Measurements from ENCODE around the gene C1QTNF1.
A peak's percentile ranks its signal among the peaks of the same experiment; 100 is the strongest.

The C1QTNF1 gene

GRCh38 chr17:79023886-79024771, at the start of gene C1QTNF1:
Gene C1QTNF1, plus strand, starts transcription at chr17:79024169. Its CDS starts 19,800 bp downstream, at chr17:79043969.
- H3K4me1 ChIP-seq (ENCODE audit: insufficient read depth, insufficient read length): peaks cover 27% of the 10 kb centered on the region
- peak within 1 kb of the TSS; percentile 68 for H3K9ac ChIP-seq (ENCODE audit: insufficient read length, low read depth)
- TF ChIP-seq SUZ12 (IDR thresholded peaks at IDR 0.05; ENCODE audit: extremely low read depth, insufficient read depth, insufficient read length): peak; percentile 62
- no peak for TF ChIP-seq ZNF274 (IDR thresholded peaks at IDR 0.05; ENCODE audit: low read depth, low read length)
- peaks cover 62% of the 10 kb centered on the region for H3K27me3 ChIP-seq (ENCODE audit: insufficient read depth, insufficient read length)
- DNase-seq (ENCODE audit: low read depth, low spot score): no peak
- no peaks in the 10 kb centered on the region for H3K36me3 ChIP-seq (ENCODE audit: insufficient read depth, insufficient read length, low read length)
- H3K9me3 ChIP-seq (ENCODE audit: insufficient read depth, low read length): no peaks in the 10 kb centered on the region
- peak within 1 kb of the TSS; percentile 53 for H3K4me3 ChIP-seq (ENCODE audit: insufficient read length, low read depth)

GRCh38 chr17:78974635-78975591, 49.1 kb upstream of the C1QTNF1 start:
- Histone ChIP-seq H3K36me3 (ENCODE audit: insufficient read depth, insufficient read length, low read length) (peaks cover 17% of the 10 kb centered on the region), H3K4me3 (ENCODE audit: insufficient read length, low read depth) (no peak overlapping the region), H3K9ac (ENCODE audit: insufficient read length, low read depth) (no peak overlapping the region), H3K27me3 (ENCODE audit: insufficient read depth, insufficient read length) (no peaks in the 10 kb centered on the region), H3K9me3 (ENCODE audit: insufficient read depth, low read length) (no peaks in the 10 kb centered on the region), H3K4me1 (ENCODE audit: insufficient read depth, insufficient read length) (peaks cover 51% of the 10 kb centered on the region)
- TF ChIP-seq ZNF274 (IDR thresholded peaks at IDR 0.05; ENCODE audit: low read depth, low read length): no peak
- no peak for TF ChIP-seq YY1 (IDR thresholded peaks at IDR 0.05; ENCODE audit: insufficient read depth, insufficient read length)
- peak; percentile 70 for TF ChIP-seq SUZ12 (IDR thresholded peaks at IDR 0.05; ENCODE audit: extremely low read depth, insufficient read depth, insufficient read length)
- DNase-seq (ENCODE audit: low read depth, low spot score): no peak

- no peak overlapping the region for H3K4me3 ChIP-seq (ENCODE audit: insufficient read length, low read depth)
- H3K36me3 ChIP-seq (ENCODE audit: insufficient read depth, insufficient read length, low read length): peaks cover 12% of the 10 kb centered on the region
- no peaks in the 10 kb centered on the region for H3K27me3 ChIP-seq (ENCODE audit: insufficient read depth, insufficient read length)
- peak overlapping the region; percentile 28 for H3K9ac ChIP-seq (ENCODE audit: insufficient read length, low read depth)
- TF ChIP-seq ZNF274 (IDR thresholded peaks at IDR 0.05; ENCODE audit: low read depth, low read length): no peak
- TF ChIP-seq YY1 (IDR thresholded peaks at IDR 0.05; ENCODE audit: insufficient read depth, insufficient read length): no peak
- no peak for TF ChIP-seq SUZ12 (IDR thresholded peaks at IDR 0.05; ENCODE audit: extremely low read depth, insufficient read depth, insufficient read length)
- H3K9me3 ChIP-seq (ENCODE audit: insufficient read depth, low read length): no peaks in the 10 kb centered on the region
- no peak for DNase-seq (ENCODE audit: low read depth, low spot score)
- peaks cover 58% of the 10 kb centered on the region for H3K4me1 ChIP-seq (ENCODE audit: insufficient read depth, insufficient read length)
These were observed 46.9 kb upstream of the C1QTNF1 start for GRCh38 chr17:78976907-78977680.

GRCh38 chr17:78977681-78977943, 46.4 kb upstream of the C1QTNF1 start:
- H3K27me3 ChIP-seq (ENCODE audit: insufficient read depth, insufficient read length): no peaks in the 10 kb centered on the region
- H3K9me3 ChIP-seq (ENCODE audit: insufficient read depth, low read length): no peaks in the 10 kb centered on the region
- TF ChIP-seq ZNF274 (IDR thresholded peaks at IDR 0.05; ENCODE audit: low read depth, low read length) (no peak), YY1 (IDR thresholded peaks at IDR 0.05; ENCODE audit: insufficient read depth, insufficient read length) (no peak), SUZ12 (IDR thresholded peaks at IDR 0.05; ENCODE audit: extremely low read depth, insufficient read depth, insufficient read length) (no peak)
- H3K36me3 ChIP-seq (ENCODE audit: insufficient read depth, insufficient read length, low read length): peaks cover 12% of the 10 kb centered on the region
- DNase-seq (ENCODE audit: low read depth, low spot score): no peak
- no peak overlapping the region for H3K4me3 ChIP-seq (ENCODE audit: insufficient read length, low read depth)
- peak overlapping the region; percentile 39 for H3K9ac ChIP-seq (ENCODE audit: insufficient read length, low read depth)
- peaks cover 56% of the 10 kb centered on the region for H3K4me1 ChIP-seq (ENCODE audit: insufficient read depth, insufficient read length)

- Histone ChIP-seq H3K27me3 (ENCODE audit: insufficient read depth, insufficient read length) (no peaks in the 10 kb centered on the region), H3K4me3 (ENCODE audit: insufficient read length, low read depth) (no peak overlapping the region), H3K4me1 (ENCODE audit: insufficient read depth, insufficient read length) (peaks cover 50% of the 10 kb centered on the region), H3K9ac (ENCODE audit: insufficient read length, low read depth) (peak overlapping the region; percentile 39), H3K9me3 (ENCODE audit: insufficient read depth, low read length) (no peaks in the 10 kb centered on the region), H3K36me3 (ENCODE audit: insufficient read depth, insufficient read length, low read length) (peaks cover 12% of the 10 kb centered on the region)
- no peak for DNase-seq (ENCODE audit: low read depth, low spot score)
- TF ChIP-seq SUZ12 (IDR thresholded peaks at IDR 0.05; ENCODE audit: extremely low read depth, insufficient read depth, insufficient read length) (no peak), ZNF274 (IDR thresholded peaks at IDR 0.05; ENCODE audit: low read depth, low read length) (no peak), YY1 (IDR thresholded peaks at IDR 0.05; ENCODE audit: insufficient read depth, insufficient read length) (no peak)
These were observed 45.7 kb upstream of the C1QTNF1 start for GRCh38 chr17:78977997-78978973.

Data from NT2/D1 (cell line).